DLD1 (cell line): ENCODE results near the gene NR1D1.

ENCODE experiments used
- in situ Hi-C: cut with HindIII; loops from 2 replicates; pipeline ENCODE4 v1.10.0; 2017; ENCODE audit warnings: low sequenced_read_pairs

The NR1D1 gene

GRCh38 chr17:40084477-40084876 is 15.9 kb downstream of the NR1D1 start:
- in situ Hi-C loops, result no loop called here

GRCh38 chr17:40079545-40079944 is 20.8 kb downstream of the NR1D1 start:
- in situ Hi-C loops, result no loop called here

GRCh38 chr17:40076591-40076990 is 23.8 kb downstream of the NR1D1 start:
- in situ Hi-C loops, result no loop called here

- in situ Hi-C loops, result no loop called here
Measured at GRCh38 chr17:40075942-40076498, 24.4 kb downstream of the NR1D1 start.

- in situ Hi-C loops, result no loop called here
Measured at GRCh38 chr17:40075201-40075941, 25.0 kb downstream of the NR1D1 start.

- in situ Hi-C loops, result loop anchor here (25.0 kb wide), 1 partner anchor 237 kb away; the partner anchor contains the start of gene RARA
Measured at GRCh38 chr17:40074871-40075200, 25.6 kb downstream of the NR1D1 start.

- in situ Hi-C loops, result loop anchor here (25.0 kb wide), 1 partner anchor 238 kb away; the partner anchor contains the start of gene RARA
Measured at GRCh38 chr17:40074175-40074512, 26.2 kb downstream of the NR1D1 start.

- in situ Hi-C loops, result loop anchor here (25.0 kb wide), 1 partner anchor 239 kb away; the partner anchor contains the start of gene RARA
Measured at GRCh38 chr17:40073454-40074174, 26.8 kb downstream of the NR1D1 start.

GRCh38 chr17:40072735-40073346 is 27.5 kb downstream of the NR1D1 start:
- in situ Hi-C loops, result loop anchor here (25.0 kb wide), 1 partner anchor 239 kb away; the partner anchor contains the start of gene RARA

GRCh38 chr17:40072040-40072734 is 28.2 kb downstream of the NR1D1 start:
- in situ Hi-C loops, result loop anchor here (25.0 kb wide), 1 partner anchor 240 kb away; the partner anchor contains the start of gene RARA

- in situ Hi-C loops, result loop anchor here (25.0 kb wide), 1 partner anchor 241 kb away; the partner anchor contains the start of gene RARA
Measured at GRCh38 chr17:40071313-40072039, 28.9 kb downstream of the NR1D1 start.

GRCh38 chr17:40070709-40071312 is 29.6 kb downstream of the NR1D1 start:
- in situ Hi-C loops, result loop anchor here (25.0 kb wide), 1 partner anchor 241 kb away; the partner anchor contains the start of gene RARA

GRCh38 chr17:40069751-40070708 is 30.4 kb downstream of the NR1D1 start:
- in situ Hi-C loops, result loop anchor here (25.0 kb wide), 1 partner anchor 242 kb away; the partner anchor contains the start of gene RARA

- in situ Hi-C loops, result loop anchor here (25.0 kb wide), 1 partner anchor 243 kb away; the partner anchor contains the start of gene RARA
Measured at GRCh38 chr17:40068917-40069750, 31.3 kb downstream of the NR1D1 start.

- in situ Hi-C loops, result loop anchor here (25.0 kb wide), 1 partner anchor 244 kb away; the partner anchor contains the start of gene RARA
Measured at GRCh38 chr17:40068584-40068916, 31.8 kb downstream of the NR1D1 start.

GRCh38 chr17:40068129-40068581 is 32.2 kb downstream of the NR1D1 start:
- in situ Hi-C loops, result loop anchor here (25.0 kb wide), 1 partner anchor 244 kb away; the partner anchor contains the start of gene RARA

- in situ Hi-C loops, result loop anchor here (25.0 kb wide), 1 partner anchor 245 kb away; the partner anchor contains the start of gene RARA
Measured at GRCh38 chr17:40067710-40068109, 32.7 kb downstream of the NR1D1 start.
